Adrenal gland (tissue), 12 donors: ENCODE data around the gene WDR86. TPM values are rescaled to one million over a fixed set of nuclear protein-coding genes. Genes with fewer than 3 reads are reported as not detected.
A peak's percentile ranks its signal among the peaks of the same experiment; 100 is the strongest.

Experiments used
- DNase-seq, 7 donors: peaks; one replicate each; pipeline ENCODE4 v3.0.0-alpha.2; 2019 to 2020
- H3K27ac ChIP-seq, 5 donors: fragments of 200-600 bp; sonication (generic) in 4 of 5; 1 replicate in 3 of 5; 2 replicates in 2 of 5; pipeline versions ENCODE4 v1.5.1 to v1.8.0; 2016 to 2020; ENCODE audit warnings: mild to moderate bottlenecking in 1 of 5
- H3K27me3 ChIP-seq: fragments of 200-600 bp; 2 replicates; pipeline ENCODE4 v1.8.0; 2021
- H3K36me3 ChIP-seq, 2 donors: fragments of 200-600 bp; replicated peaks in 1 of 2; 1 replicate in 1 of 2; 2 replicates in 1 of 2; pipeline versions ENCODE4 v1.5.1 to v1.8.0; 2018 to 2022
- H3K4me1 ChIP-seq, 2 donors: fragments of 200-600 bp; replicated peaks in 1 of 2; 1 replicate in 1 of 2; 2 replicates in 1 of 2; pipeline versions ENCODE4 v1.5.1 to v1.8.0; 2018 to 2021
- H3K4me3 ChIP-seq, 4 donors: fragments of 200-600 bp; sonication (generic) in 3 of 4; one replicate each; pipeline ENCODE4 v1.5.1; 2016 to 2018
- H3K9me3 ChIP-seq, 3 donors: fragments of 200-600 bp; sonication (generic) in 1 of 3; replicated peaks in 1 of 3; 1 replicate in 2 of 3; 2 replicates in 1 of 3; pipeline versions ENCODE4 v1.5.1 to v1.8.0; 2016 to 2021
- POLR2A ChIP-seq, 2 donors: fragments of 450-650 bp; IDR thresholded peaks; one replicate each; pipeline ENCODE4 v1.6.1; 2017; ENCODE audit warnings: antibody characterized with exemption in 2 of 2, mild to moderate bottlenecking in 2 of 2, moderate library complexity in 1 of 2
- WGBS, 4 donors: extraction: QIAGEN DNeasy Blood & Tissue Kit in 2 of 4; methylation state at CpG; one replicate each; pipeline versions ENCODE4 v1.1.5 to v1.1.7; 2013 to 2017; 5-methylcytosine and 5-hydroxymethylcytosine counted together
- intact Hi-C, 2 donors: fragments of 100-400 bp; cut with DNase I; formaldehyde crosslinking; loops; one replicate each; pipeline versions ENCODE4 v1.14.1 to v1.15.0; 2022 to 2023
- polyA plus RNA-seq, 3 donors: library from polyadenylated mRNA; stranded (reverse); fragments of 200-250 nt in 2 of 3; fragments of 350-450 nt in 1 of 3; fragmentation: Illumina TruSeq in 1 of 3; extraction: RNeasy Lipid Tissue Mini Kit (QIAGEN cat#74804) in 1 of 3; gene quantifications; one replicate each; pipeline ENCODE4 v1.2.3, GENCODE V29; 2013 to 2014
- total RNA-seq, 9 donors: library from RNA; depleted of rRNA in 4 of 9; stranded (reverse); fragments of >200 nt in 4 of 9; fragments of 120-200 nt in 1 of 9; fragmentation: NEBNext Ultra II Directional in 1 of 9; extraction: Animal tissue kit (Norgen Biotek cat#: 25700) in 1 of 9; gene quantifications; one replicate each; pipeline versions ENCODE4 v1.1.0 to v1.2.4, GENCODE V29; 2013 to 2023
- TF ChIP-seq, protein P1 (sequence below), 6 experiments: fragments of 450-650 bp in 4 of 6; fragments of 200-600 bp in 2 of 6; sonication (generic) in 1 of 6; IDR thresholded peaks; 1 replicate in 5 of 6; 2 replicates in 1 of 6; pipeline versions ENCODE4 v1.5.1 to v1.8.0; 2016 to 2021; ENCODE audit warnings: antibody characterized with exemption in 6 of 6, mild to moderate bottlenecking in 2 of 6, moderate library complexity in 1 of 6
- donor health status: healthy with polysubstance abuse.
- donor health status: Bipolar disorder and iron deficiency.
- donor health status: DM: yes; HTN: yes; CAD: no.
- donor health status: DM: no; HTN: no; CAD: no.
- donor health status: DM: no; HTN: no; CAD: no.
- donor health status: DM: yes; HTN: yes; CAD: no.

WDR86 gene
- total and polyA plus RNA-seq, 12 donors = 1.4 to 16.7 (median 5.5) TPM; not detected in 1

DNA sequence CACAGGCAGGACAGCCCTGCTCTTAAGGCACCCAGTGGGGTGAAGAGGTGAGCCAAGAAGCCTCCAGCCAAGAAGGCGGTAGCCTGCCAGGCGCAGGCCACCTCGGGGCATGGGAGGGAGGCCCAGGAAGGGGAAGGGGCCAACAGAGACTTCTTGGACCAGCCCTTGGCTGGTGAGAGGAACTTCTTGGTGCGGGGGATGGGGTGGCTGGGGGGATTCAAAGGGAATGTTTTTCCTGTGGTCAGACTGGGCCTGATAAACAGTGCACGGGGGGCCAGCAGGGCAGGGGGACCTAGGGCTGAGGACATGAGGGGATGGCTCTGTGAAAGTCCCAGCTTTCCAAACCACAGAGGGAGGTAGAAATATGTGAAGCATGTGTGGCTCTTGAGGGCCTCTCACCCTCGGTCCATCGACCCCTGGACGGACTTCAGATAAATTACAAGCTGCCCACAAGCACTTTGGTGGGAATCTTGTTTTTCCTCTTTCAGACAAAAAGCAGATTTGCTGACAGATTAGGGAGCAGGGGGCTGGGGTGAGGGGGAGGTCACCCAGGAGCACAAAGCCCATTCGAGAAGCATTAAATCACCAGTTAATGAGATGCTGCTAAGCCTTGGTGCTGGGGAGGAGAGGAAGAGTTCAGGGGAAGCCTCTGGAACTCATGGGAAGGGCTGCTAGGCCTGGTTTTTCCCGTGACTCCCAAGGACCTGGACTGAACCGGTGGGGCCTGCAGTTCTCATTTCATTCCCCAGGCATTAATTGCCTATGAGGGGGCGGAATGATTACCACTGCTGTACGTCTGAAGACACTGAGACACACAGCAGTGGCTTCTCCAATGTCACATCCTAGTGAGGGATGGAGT is 18.8 kb upstream of the WDR86 start:
- Histone ChIP-seq H3K27me3 (no peaks in the 10 kb centered on the region), H3K4me3 (no peak overlapping the region), H3K36me3 (no peaks in the 10 kb centered on the region), H3K27ac (peak overlapping the region in 2 of 5 donors; percentile 79 to 88), H3K9me3 (no peaks in the 10 kb centered on the region), H3K4me1 (peaks cover 0 to 16% of the 10 kb centered on the region in 2 donors)
- 57 to 65% (median 64%) methylated on average over 11 to 13 of the region's 13 CpGs for WGBS, 4 donors
- intact Hi-C loops = no loop called here
- no peak for TF ChIP-seq POLR2A (IDR thresholded peaks at IDR 0.05)
- TF ChIP-seq, protein P1, sequence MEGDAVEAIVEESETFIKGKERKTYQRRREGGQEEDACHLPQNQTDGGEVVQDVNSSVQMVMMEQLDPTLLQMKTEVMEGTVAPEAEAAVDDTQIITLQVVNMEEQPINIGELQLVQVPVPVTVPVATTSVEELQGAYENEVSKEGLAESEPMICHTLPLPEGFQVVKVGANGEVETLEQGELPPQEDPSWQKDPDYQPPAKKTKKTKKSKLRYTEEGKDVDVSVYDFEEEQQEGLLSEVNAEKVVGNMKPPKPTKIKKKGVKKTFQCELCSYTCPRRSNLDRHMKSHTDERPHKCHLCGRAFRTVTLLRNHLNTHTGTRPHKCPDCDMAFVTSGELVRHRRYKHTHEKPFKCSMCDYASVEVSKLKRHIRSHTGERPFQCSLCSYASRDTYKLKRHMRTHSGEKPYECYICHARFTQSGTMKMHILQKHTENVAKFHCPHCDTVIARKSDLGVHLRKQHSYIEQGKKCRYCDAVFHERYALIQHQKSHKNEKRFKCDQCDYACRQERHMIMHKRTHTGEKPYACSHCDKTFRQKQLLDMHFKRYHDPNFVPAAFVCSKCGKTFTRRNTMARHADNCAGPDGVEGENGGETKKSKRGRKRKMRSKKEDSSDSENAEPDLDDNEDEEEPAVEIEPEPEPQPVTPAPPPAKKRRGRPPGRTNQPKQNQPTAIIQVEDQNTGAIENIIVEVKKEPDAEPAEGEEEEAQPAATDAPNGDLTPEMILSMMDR (IDR thresholded peaks at IDR 0.05) = no peak
- peak in 2 of 7 donors; percentile 46 to 68 for DNase-seq

DNA sequence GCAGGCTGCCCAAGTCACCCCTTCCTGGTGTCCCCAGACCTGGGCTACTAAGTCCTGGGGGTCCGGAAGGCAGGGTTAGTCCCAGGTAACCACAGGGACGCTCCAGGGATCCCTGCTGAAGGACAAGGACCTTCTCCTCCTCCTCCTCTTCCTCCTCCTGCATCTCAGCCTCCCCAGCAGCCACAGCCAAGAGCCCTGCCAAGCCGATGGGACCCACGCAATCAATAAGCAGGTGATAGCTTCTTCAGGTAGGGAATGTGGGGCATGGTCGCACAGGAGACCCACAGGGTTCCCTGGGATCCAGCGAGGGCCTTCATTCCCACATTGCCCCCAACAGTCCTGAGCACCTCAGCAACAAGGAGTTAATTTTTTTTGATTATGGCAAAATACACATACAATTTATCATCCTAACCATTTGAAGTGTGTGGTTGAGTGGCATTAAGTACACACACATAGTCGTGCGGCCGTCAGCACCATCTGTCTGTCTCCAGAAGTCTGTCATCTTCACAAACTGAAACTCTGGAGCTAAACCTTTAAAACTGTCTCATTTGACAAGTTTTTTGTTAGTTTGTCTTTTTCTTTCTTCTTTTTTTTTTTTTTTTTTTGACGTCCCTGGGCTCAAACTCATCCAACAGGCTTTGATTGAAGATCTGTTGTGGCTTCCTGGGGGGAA is 18.0 kb upstream of the WDR86 start:
- intact Hi-C loops = no loop called here
- no peaks in the 10 kb centered on the region for H3K27me3 ChIP-seq
- no peaks in the 10 kb centered on the region for H3K36me3 ChIP-seq
- H3K4me3 ChIP-seq = no peak overlapping the region
- peak overlapping the region in 2 of 5 donors; percentile 79 to 93 for H3K27ac ChIP-seq
- H3K4me1 ChIP-seq = peaks cover 0 to 16% of the 10 kb centered on the region in 2 donors
- TF ChIP-seq POLR2A (IDR thresholded peaks at IDR 0.05) = no peak
- TF ChIP-seq, protein P1 (IDR thresholded peaks at IDR 0.05) = no peak
- 71 to 75% (median 74%) methylated on average over 10 of the region's 10 CpGs for WGBS, 4 donors
- no peak for DNase-seq
- H3K9me3 ChIP-seq = no peaks in the 10 kb centered on the region

DNA sequence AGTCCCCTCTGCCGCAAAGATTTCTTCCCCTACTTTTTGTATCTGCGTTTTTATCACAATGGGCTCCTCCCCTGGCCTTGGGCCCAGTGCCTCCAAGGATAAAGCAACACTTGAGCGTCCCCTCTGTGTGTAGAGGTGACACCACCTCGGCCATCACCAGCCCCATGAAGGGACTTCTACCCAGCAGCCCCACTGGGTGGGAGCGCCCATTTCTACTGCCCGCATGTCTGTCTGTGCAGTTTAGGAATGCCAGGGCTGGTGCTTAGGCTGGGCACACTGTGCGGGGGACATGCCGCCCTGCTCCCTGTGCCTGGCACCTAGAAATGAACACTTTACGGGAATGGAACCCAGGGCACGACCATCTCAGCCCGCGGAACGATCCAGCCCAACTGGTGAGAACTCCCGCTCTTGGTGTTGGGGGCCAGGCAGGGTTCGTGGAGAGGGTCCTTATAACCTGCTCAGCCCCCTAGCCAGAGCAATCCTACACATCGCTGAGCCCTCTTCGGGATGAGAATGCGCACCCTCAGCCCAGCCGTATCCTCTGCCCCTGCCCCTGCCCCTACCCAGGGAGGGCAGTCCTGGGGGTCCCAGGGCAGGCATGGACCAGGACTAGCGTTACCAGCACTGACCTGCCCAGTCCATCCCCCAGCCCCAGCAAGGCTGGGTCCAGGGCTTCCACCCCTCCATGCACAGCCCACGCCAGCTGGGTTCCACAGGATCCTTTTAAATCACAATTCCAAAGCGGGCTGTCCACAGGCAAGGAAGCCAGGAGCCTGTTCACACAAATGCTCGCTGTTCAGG is 17.3 kb upstream of the WDR86 start:
- Histone ChIP-seq H3K4me1 (peaks cover 0 to 16% of the 10 kb centered on the region in 2 donors), H3K36me3 (no peaks in the 10 kb centered on the region), H3K27ac (peak overlapping the region in 3 of 5 donors; percentile 47 to 93 (median 79)), H3K9me3 (no peaks in the 10 kb centered on the region), H3K4me3 (peak overlapping the region in 1 of 4 donors; percentile 23), H3K27me3 (no peaks in the 10 kb centered on the region)
- no peak for DNase-seq
- TF ChIP-seq, protein P1 (IDR thresholded peaks at IDR 0.05) = no peak
- no peak for TF ChIP-seq POLR2A (IDR thresholded peaks at IDR 0.05)
- 64 to 73% (median 72%) methylated on average over 18 to 23 of the region's 23 CpGs for WGBS, 4 donors
- intact Hi-C loops = no loop called here
